ENCODE data around the gene MRM2. TPM values are rescaled to one million over a fixed set of nuclear protein-coding genes. Genes with fewer than 3 reads are reported as not detected.
A peak's percentile ranks its signal among the peaks of the same experiment; 100 is the strongest.

Gene MRM2
- total RNA-seq, 1 donor from 2014 or later, result 12.9 TPM

- intact Hi-C loops (cut with DNase I), result no loop called here
- DNase-seq (ENCODE audit: low spot score) (no peak), ATAC-seq (no peak)
Observed at GRCh38 chr7:2198760-2199159, 43.2 kb downstream of the MRM2 start.

- intact Hi-C loops (cut with DNase I), result no loop called here
- no peak for DNase-seq (ENCODE audit: low spot score)
- ATAC-seq, result no peak
Observed at GRCh38 chr7:2198206-2198605, 43.8 kb downstream of the MRM2 start.

GRCh38 chr7:2197436-2198155 lies 44.4 kb downstream of the MRM2 start:
- DNase-seq (ENCODE audit: low spot score), result no peak
- intact Hi-C loops (cut with DNase I), result no loop called here
- ATAC-seq, result no peak

- ATAC-seq, result no peak
- intact Hi-C loops (cut with DNase I), result no loop called here
- DNase-seq (ENCODE audit: low spot score), result no peak
Observed at GRCh38 chr7:2196381-2197378, 45.3 kb downstream of the MRM2 start.

GRCh38 chr7:2195400-2196246 lies 46.4 kb downstream of the MRM2 start:
- intact Hi-C loops (cut with DNase I), result no loop called here
- ATAC-seq (no peak), DNase-seq (ENCODE audit: low spot score) (no peak)

- no peak for ATAC-seq
- intact Hi-C loops (cut with DNase I), result no loop called here
- no peak for DNase-seq (ENCODE audit: low spot score)
Observed at GRCh38 chr7:2193575-2194305, 48.3 kb downstream of the MRM2 start.

- DNase-seq (ENCODE audit: low spot score) (peak; percentile 19), ATAC-seq (no peak)
- intact Hi-C loops (cut with DNase I), result no loop called here
Observed at GRCh38 chr7:2192831-2193534, 49.0 kb downstream of the MRM2 start.

- DNase-seq (ENCODE audit: low spot score), result no peak
- intact Hi-C loops (cut with DNase I), result no loop called here
- no peak for ATAC-seq
Observed at GRCh38 chr7:2191016-2191415, 51.0 kb downstream of the MRM2 start.

- intact Hi-C loops (cut with DNase I), result no loop called here
- ATAC-seq (no peak), DNase-seq (ENCODE audit: low spot score) (no peak)
Observed at GRCh38 chr7:2190531-2190930, 51.5 kb downstream of the MRM2 start.

GRCh38 chr7:2186166-2186565 lies 55.8 kb downstream of the MRM2 start:
- DNase-seq (ENCODE audit: low spot score) (no peak), ATAC-seq (no peak)
- intact Hi-C loops (cut with DNase I), result no loop called here

GRCh38 chr7:2185715-2186114 lies 56.3 kb downstream of the MRM2 start:
- ATAC-seq, result no peak
- intact Hi-C loops (cut with DNase I), result no loop called here
- no peak for DNase-seq (ENCODE audit: low spot score)

Small RNA genes within 50 kb of the gene (microRNA-seq; reads per million reads assigned to microRNA genes)
- gene MIR6836, result not detected

Other genes starting within 250 kb of the MRM2 start
- 42.1 TPM for gene MAD1L1, start 9.3 kb downstream of the MRM2 start, total RNA-seq
- gene NUDT1, start within 50 bp of the MRM2 start, total RNA-seq, result 11.5 TPM
- 25.9 TPM for gene SNX8, start 72.2 kb upstream of the MRM2 start, total RNA-seq
- gene EIF3B, start 112.6 kb upstream of the MRM2 start, total RNA-seq, result 93.6 TPM
- gene CHST12, start 161.4 kb upstream of the MRM2 start, total RNA-seq, result 30.7 TPM
- not detected for gene GRIFIN, start 234.2 kb upstream of the MRM2 start, total RNA-seq